ENCODE data around the gene AKNAD1.

- TF ChIP-seq POLR2AphosphoS5 (IDR thresholded peaks at IDR 0.05; ENCODE audit: borderline replicate concordance, low read depth, low read length) (no peak), EZH2 (IDR thresholded peaks at IDR 0.05) (no peak)
These were observed 89.8 kb downstream of the AKNAD1 start for GRCh38 chr1:108767115-108767514.

Measured in SK-N-MC (cell line).